Thoracic aorta endothelial cell (primary cell): ENCODE measurements around the gene DPH5. TPM values are rescaled to one million over a fixed set of nuclear protein-coding genes. Genes with fewer than 3 reads are reported as not detected.

Experiments used
- total RNA-seq: library from RNA; depleted of rRNA; stranded (reverse); fragments of >200 nt; gene quantifications from 2 replicates; pipeline ENCODE4 v1.2.3, GENCODE V29; 2012

Gene DPH5
- 33.1 and 35.0 TPM in 2 replicates for total RNA-seq

GRCh38 chr1:101025657-101026429 is at the start of gene DPH5:
TSS of gene DPH5 (minus strand) at chr1:101025784. CDS start at chr1:101025443, 341 bp downstream.

Other genes with a start within 250 kb of the DPH5 start
- 39.5 and 48.8 TPM in 2 replicates for gene EXTL2, start 130.9 kb downstream of the DPH5 start, total RNA-seq
- gene SLC30A7, start 129.7 kb downstream of the DPH5 start, total RNA-seq: 68.6 and 79.0 TPM in 2 replicates
- gene S1PR1, start 211.2 kb upstream of the DPH5 start, total RNA-seq: 225 and 313 TPM in 2 replicates